Tibial nerve (tissue), 4 donors: Measurements from ENCODE around the gene ZNF516. TPM values are rescaled to one million over a fixed set of nuclear protein-coding genes. Genes with fewer than 3 reads are reported as not detected.
"Not testable (repeated sequence)": the region's sequence is repeated elsewhere in the genome, so short reads cannot be mapped to it uniquely, and the experiment has no call there.

Source experiments
- DNase-seq, 2 donors: peaks; one replicate each; pipeline ENCODE4 v3.0.0-alpha.2; 2019; ENCODE audit warnings: low spot score in 2 of 2
- H3K27ac ChIP-seq, 4 donors: fragments of 200-600 bp; sonication (generic) in 3 of 4; one replicate each; pipeline ENCODE4 v1.5.1; 2017 to 2019; ENCODE audit warnings: mild to moderate bottlenecking in 1 of 4
- H3K27me3 ChIP-seq, 2 donors: fragments of 200-600 bp; sonication (generic) in 1 of 2; one replicate each; pipeline versions ENCODE4 v1.5.1 to v1.6.0; 2017 to 2019
- H3K36me3 ChIP-seq, 3 donors: fragments of 200-600 bp; sonication (generic); one replicate each; pipeline ENCODE4 v1.5.1; 2018 to 2019
- H3K4me1 ChIP-seq, 4 donors: fragments of 200-600 bp; sonication (generic) in 3 of 4; one replicate each; pipeline ENCODE4 v1.5.1; 2017 to 2019
- H3K4me3 ChIP-seq, 4 donors: fragments of 200-600 bp; sonication (generic) in 3 of 4; one replicate each; pipeline ENCODE4 v1.5.1; 2017 to 2019; ENCODE audit warnings: mild to moderate bottlenecking in 1 of 4, moderate library complexity in 1 of 4
- H3K9me3 ChIP-seq, 4 donors: fragments of 200-600 bp; sonication (generic) in 3 of 4; one replicate each; pipeline ENCODE4 v1.5.1; 2017 to 2019
- EP300 ChIP-seq, 2 donors: sonication (generic); formaldehyde crosslinking; IDR thresholded peaks; one replicate each; pipeline ENCODE4 v1.6.1; 2017; ENCODE audit warnings: antibody characterized with exemption in 2 of 2, mild to moderate bottlenecking in 1 of 2
- POLR2A ChIP-seq, 2 donors: fragments of 450-650 bp; IDR thresholded peaks; one replicate each; pipeline ENCODE4 v1.6.1; 2017; ENCODE audit warnings: antibody characterized with exemption in 2 of 2, mild to moderate bottlenecking in 2 of 2, moderate library complexity in 2 of 2
- WGBS, 2 donors: methylation state at CpG; one replicate each; pipeline ENCODE4 v1.1.5; 2018; 5-methylcytosine and 5-hydroxymethylcytosine counted together
- total RNA-seq, 4 donors: library from RNA; depleted of rRNA; stranded (reverse); fragments of >200 nt; gene quantifications; one replicate each; pipeline ENCODE4 v1.1.0, GENCODE V29; 2016
- TF ChIP-seq, protein P1 (sequence below), 5 experiments: fragments of 200-600 bp in 3 of 5; fragments of 450-650 bp in 2 of 5; sonication (generic) in 3 of 5; IDR thresholded peaks; one replicate each; pipeline ENCODE4 v1.5.1; 2016 to 2019; ENCODE audit warnings: antibody characterized with exemption in 5 of 5, mild to moderate bottlenecking in 3 of 5, moderate library complexity in 2 of 5

The ZNF516 gene, protein sequence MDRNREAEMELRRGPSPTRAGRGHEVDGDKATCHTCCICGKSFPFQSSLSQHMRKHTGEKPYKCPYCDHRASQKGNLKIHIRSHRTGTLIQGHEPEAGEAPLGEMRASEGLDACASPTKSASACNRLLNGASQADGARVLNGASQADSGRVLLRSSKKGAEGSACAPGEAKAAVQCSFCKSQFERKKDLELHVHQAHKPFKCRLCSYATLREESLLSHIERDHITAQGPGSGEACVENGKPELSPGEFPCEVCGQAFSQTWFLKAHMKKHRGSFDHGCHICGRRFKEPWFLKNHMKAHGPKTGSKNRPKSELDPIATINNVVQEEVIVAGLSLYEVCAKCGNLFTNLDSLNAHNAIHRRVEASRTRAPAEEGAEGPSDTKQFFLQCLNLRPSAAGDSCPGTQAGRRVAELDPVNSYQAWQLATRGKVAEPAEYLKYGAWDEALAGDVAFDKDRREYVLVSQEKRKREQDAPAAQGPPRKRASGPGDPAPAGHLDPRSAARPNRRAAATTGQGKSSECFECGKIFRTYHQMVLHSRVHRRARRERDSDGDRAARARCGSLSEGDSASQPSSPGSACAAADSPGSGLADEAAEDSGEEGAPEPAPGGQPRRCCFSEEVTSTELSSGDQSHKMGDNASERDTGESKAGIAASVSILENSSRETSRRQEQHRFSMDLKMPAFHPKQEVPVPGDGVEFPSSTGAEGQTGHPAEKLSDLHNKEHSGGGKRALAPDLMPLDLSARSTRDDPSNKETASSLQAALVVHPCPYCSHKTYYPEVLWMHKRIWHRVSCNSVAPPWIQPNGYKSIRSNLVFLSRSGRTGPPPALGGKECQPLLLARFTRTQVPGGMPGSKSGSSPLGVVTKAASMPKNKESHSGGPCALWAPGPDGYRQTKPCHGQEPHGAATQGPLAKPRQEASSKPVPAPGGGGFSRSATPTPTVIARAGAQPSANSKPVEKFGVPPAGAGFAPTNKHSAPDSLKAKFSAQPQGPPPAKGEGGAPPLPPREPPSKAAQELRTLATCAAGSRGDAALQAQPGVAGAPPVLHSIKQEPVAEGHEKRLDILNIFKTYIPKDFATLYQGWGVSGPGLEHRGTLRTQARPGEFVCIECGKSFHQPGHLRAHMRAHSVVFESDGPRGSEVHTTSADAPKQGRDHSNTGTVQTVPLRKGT
- total RNA-seq, result 10 to 100 TPM; 31.4 to 63.0 (median 45.5) TPM

DNA sequence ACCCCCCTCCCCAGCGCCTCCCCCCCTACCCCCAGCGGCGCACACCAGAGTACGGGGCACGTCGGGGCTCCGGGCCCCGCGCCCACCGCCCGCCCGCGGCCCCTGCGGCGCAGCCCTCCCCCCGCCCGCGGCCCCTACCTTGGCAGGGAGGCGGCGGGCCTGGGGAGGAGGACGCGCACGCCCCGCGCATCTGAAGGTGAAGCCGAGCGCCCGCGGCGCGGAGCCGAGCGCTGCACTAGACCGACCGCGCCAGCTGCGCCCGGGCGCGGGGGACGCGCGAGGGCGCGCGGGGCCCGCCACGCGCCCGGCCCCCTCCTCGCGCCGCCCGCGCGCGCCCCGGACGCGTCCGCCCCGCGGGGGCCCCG is at the start of gene ZNF516:
TSS of gene ZNF516 (minus strand) at position 237 of the 365 bp plus-strand sequence. CDS start 52,188 bp downstream, outside the sequence.
- Histone ChIP-seq H3K27me3 (no peaks in the 10 kb centered on the region), H3K4me3 (peak within 1 kb of the TSS; percentile 58 to 95 (median 71)), H3K27ac (peak within 1 kb of the TSS; percentile 88 to 99 (median 98)), H3K4me1 (peaks cover 0 to 52% (median 6%) of the 10 kb centered on the region in 4 donors), H3K36me3 (no peaks in the 10 kb centered on the region), H3K9me3 (no peaks in the 10 kb centered on the region)
- no peak for DNase-seq
- no CpG with 5 or more reads among the region's 64 CpGs for WGBS, 2 donors
- no peak for TF ChIP-seq POLR2A (IDR thresholded peaks at IDR 0.05)
- TF ChIP-seq, protein P1, sequence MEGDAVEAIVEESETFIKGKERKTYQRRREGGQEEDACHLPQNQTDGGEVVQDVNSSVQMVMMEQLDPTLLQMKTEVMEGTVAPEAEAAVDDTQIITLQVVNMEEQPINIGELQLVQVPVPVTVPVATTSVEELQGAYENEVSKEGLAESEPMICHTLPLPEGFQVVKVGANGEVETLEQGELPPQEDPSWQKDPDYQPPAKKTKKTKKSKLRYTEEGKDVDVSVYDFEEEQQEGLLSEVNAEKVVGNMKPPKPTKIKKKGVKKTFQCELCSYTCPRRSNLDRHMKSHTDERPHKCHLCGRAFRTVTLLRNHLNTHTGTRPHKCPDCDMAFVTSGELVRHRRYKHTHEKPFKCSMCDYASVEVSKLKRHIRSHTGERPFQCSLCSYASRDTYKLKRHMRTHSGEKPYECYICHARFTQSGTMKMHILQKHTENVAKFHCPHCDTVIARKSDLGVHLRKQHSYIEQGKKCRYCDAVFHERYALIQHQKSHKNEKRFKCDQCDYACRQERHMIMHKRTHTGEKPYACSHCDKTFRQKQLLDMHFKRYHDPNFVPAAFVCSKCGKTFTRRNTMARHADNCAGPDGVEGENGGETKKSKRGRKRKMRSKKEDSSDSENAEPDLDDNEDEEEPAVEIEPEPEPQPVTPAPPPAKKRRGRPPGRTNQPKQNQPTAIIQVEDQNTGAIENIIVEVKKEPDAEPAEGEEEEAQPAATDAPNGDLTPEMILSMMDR (IDR thresholded peaks at IDR 0.05), result no peak
- TF ChIP-seq EP300 (IDR thresholded peaks at IDR 0.05), result no peak

DNA sequence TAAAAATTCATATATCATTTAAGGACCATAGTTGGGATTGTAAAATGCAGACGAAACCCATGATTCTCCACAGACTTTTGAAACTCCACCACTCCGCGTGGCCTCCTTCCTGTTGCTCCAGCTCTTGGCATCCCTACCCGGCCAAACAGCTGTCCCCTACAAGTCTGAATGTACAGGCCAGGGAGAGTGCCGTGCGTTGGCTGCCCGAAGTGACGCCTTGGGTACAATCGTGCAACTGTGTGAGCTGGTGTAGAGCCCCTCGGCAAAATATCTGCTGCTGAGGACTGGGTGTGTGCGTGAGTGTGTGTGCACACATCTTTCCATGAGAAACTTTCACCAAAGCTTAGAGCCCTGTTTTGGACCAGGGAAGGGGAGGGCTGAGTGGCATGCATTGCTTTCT is 43.8 kb upstream of the ZNF516 start:
- 88 to 90% methylated on average over 11 of the region's 11 CpGs for WGBS, 2 donors
- Histone ChIP-seq H3K36me3 (no peaks in the 10 kb centered on the region), H3K9me3 (no peaks in the 10 kb centered on the region), H3K4me3 (no peak overlapping the region), H3K4me1 (no peaks in the 10 kb centered on the region), H3K27me3 (no peaks in the 10 kb centered on the region), H3K27ac (no peak overlapping the region)
- DNase-seq, result no peak
- TF ChIP-seq, protein P1 (IDR thresholded peaks at IDR 0.05), result no peak
- TF ChIP-seq EP300 (IDR thresholded peaks at IDR 0.05) (no peak), POLR2A (IDR thresholded peaks at IDR 0.05) (no peak)

DNA sequence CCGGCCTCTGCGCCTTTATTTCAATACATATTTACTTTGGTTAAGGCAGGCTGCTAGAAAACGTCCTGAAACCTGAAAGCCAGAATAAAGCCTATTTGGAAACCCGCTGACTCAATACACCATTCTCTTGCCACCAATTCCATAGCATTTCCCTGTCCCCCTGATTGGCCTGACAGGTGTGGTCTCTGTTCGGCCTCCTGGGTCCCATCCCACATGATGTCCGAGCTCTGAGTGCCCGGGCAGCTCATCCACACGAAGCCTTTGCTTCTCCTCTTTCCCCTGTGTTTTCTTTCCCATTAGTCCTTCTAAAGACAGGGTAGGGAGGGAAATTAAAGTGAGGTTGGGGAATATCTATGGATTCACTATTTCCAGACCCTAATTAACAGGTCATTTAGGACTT is 42.6 kb upstream of the ZNF516 start:
- no peaks in the 10 kb centered on the region for H3K36me3 ChIP-seq
- H3K9me3 ChIP-seq, result no peaks in the 10 kb centered on the region
- no peak for TF ChIP-seq POLR2A (IDR thresholded peaks at IDR 0.05)
- TF ChIP-seq EP300 (IDR thresholded peaks at IDR 0.05), result no peak
- TF ChIP-seq, protein P1 (IDR thresholded peaks at IDR 0.05), result no peak
- WGBS, 2 donors, result 92% methylated on average over 8 of the region's 8 CpGs
- DNase-seq, result no peak
- H3K4me3 ChIP-seq, result no peak overlapping the region
- no peak overlapping the region for H3K27ac ChIP-seq
- no peaks in the 10 kb centered on the region for H3K4me1 ChIP-seq
- H3K27me3 ChIP-seq, result no peaks in the 10 kb centered on the region

DNA sequence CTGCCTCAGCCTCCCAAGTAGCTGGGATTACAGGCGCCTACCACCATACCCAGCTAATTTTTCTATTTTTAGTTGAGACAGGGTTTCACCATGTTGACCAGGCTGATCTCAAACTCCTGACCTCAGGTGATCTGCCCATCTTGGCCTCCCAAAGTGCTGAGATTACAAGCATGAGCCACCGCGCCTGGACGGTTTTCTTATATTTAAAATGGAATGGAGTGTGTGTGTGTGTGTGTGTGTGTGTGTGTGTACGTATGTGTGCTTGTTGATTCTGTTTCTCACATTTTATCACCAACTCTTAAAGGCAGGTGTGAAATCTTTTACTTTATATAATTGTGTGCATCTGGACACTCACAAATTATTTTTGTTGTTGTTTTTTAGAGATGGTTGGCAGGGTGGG is 41.6 kb upstream of the ZNF516 start:
- H3K36me3 ChIP-seq, DNase-seq, H3K4me1 ChIP-seq, H3K27ac ChIP-seq, H3K27me3 ChIP-seq, H3K9me3 ChIP-seq, H3K4me3 ChIP-seq: not testable (repeated sequence)
- WGBS, 2 donors, result 93% methylated on average over 5 of the region's 5 CpGs

DNA sequence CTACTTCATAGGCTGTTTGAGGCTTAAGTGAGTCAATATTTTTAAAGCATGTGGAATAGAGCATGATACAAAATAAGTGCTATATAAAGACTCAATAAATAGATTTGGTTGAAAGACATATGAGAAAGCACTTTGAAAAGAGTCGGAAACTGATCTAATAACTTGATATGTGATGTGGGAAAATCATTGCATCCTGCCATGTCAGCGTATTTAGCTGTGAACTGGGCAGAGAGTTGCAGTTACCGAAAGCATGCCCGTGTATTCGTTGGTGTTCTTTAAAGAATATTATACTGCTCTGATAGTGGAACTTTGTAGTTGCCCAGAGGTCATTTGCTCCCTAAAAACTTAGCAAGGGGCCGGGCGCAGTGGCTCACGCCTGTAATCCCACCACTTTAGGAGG is 37.8 kb upstream of the ZNF516 start:
- DNase-seq, result no peak
- H3K4me1 ChIP-seq, result peaks cover 0 to 17% (median 0%) of the 10 kb centered on the region in 4 donors
- WGBS, 2 donors, result 93 to 94% methylated on average over 8 of the region's 8 CpGs
- no peak for TF ChIP-seq POLR2A (IDR thresholded peaks at IDR 0.05)
- TF ChIP-seq, protein P1 (IDR thresholded peaks at IDR 0.05), result no peak
- no peak for TF ChIP-seq EP300 (IDR thresholded peaks at IDR 0.05)
- H3K27me3 ChIP-seq, result no peaks in the 10 kb centered on the region
- H3K9me3 ChIP-seq, result no peaks in the 10 kb centered on the region
- H3K4me3 ChIP-seq, result no peak overlapping the region
- H3K36me3 ChIP-seq, result no peaks in the 10 kb centered on the region
- H3K27ac ChIP-seq, result no peak overlapping the region
